ENCODE results near the gene MRNIP. TPM values are rescaled to one million over a fixed set of nuclear protein-coding genes. Genes with fewer than 3 reads are reported as not detected.

MRNIP gene
- total RNA-seq, 1 donor from 2014 or later, result 21.4 TPM

Small RNA genes within 50 kb of the gene (small RNA-seq; reads per million reads assigned to genes)
- gene MIR1229 (not detected), gene RF00019 (not detected)

Other genes with a start within 250 kb of the MRNIP start
- 430 TPM for gene HNRNPH1, start 235.1 kb downstream of the MRNIP start, total RNA-seq
- gene CBY3, start 177.8 kb downstream of the MRNIP start, total RNA-seq, result not detected
- 259 TPM for gene CANX, start 159.8 kb downstream of the MRNIP start, total RNA-seq
- 7.8 TPM for gene MAML1, start 126.0 kb downstream of the MRNIP start, total RNA-seq
- gene LTC4S, start 64.8 kb downstream of the MRNIP start, total RNA-seq, result 3.7 TPM
- gene MGAT4B, start 52.0 kb downstream of the MRNIP start, total RNA-seq, result 32.4 TPM
- 54.8 TPM for gene SQSTM1, start 37.9 kb downstream of the MRNIP start, total RNA-seq
- 32.9 TPM for gene TBC1D9B, start 49.1 kb upstream of the MRNIP start, total RNA-seq
- 19.8 TPM for gene RNF130, start 212.9 kb upstream of the MRNIP start, total RNA-seq

All from skeletal muscle tissue (tissue), 2 donors.